Stomach (tissue), 4 donors: ENCODE results near the gene KLHL29.

Experiments used
- EP300 ChIP-seq: sonication (generic); formaldehyde crosslinking; IDR thresholded peaks from one replicate; pipeline ENCODE4 v1.6.1; 2017; ENCODE audit warnings: antibody characterized with exemption
- TF ChIP-seq, protein P1 (sequence below), 7 experiments: fragments of 450-650 bp in 4 of 7; fragments of 200-600 bp in 3 of 7; sonication (generic) in 3 of 7; IDR thresholded peaks; one replicate each; pipeline ENCODE4 v1.5.1; 2016 to 2019; ENCODE audit warnings: antibody characterized with exemption in 7 of 7, control low read depth in 2 of 7, mild to moderate bottlenecking in 1 of 7

DNA sequence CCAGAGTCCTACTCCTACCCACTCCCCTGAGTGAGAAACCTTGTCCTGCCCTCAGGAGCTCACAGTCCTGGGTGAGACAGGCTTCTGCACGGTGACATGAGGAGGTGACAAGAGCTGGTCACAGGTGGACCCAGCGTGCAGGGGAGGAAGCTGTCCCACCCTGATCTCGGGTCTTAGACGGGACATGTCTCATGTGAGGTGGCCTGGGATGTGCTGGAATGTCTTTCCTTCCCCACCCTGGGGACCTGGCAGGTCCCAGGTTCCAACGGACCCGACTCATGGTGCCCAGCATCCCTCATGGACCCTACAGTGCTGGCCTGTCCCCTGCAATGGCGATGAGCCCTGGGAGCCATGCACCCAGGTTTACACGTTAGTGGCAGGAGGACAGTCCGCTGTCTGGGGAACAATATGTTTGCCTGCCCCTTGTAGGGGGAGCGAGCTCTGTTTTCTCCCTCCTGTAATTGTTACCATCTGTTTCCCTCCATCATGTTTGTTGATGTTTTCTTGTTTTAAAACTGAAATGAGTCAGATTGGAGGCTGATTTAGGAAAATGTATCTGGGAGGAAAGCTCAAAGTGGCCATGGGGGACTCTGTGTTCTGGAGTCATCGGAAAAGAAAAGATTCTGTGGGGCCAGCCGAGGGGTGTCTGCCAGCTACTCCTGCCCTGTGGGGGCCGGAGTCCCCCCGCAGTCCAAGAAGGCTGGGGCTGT lies 238.1 kb downstream of the KLHL29 start:
- TF ChIP-seq, protein P1, sequence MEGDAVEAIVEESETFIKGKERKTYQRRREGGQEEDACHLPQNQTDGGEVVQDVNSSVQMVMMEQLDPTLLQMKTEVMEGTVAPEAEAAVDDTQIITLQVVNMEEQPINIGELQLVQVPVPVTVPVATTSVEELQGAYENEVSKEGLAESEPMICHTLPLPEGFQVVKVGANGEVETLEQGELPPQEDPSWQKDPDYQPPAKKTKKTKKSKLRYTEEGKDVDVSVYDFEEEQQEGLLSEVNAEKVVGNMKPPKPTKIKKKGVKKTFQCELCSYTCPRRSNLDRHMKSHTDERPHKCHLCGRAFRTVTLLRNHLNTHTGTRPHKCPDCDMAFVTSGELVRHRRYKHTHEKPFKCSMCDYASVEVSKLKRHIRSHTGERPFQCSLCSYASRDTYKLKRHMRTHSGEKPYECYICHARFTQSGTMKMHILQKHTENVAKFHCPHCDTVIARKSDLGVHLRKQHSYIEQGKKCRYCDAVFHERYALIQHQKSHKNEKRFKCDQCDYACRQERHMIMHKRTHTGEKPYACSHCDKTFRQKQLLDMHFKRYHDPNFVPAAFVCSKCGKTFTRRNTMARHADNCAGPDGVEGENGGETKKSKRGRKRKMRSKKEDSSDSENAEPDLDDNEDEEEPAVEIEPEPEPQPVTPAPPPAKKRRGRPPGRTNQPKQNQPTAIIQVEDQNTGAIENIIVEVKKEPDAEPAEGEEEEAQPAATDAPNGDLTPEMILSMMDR (IDR thresholded peaks at IDR 0.05), result no peak
- TF ChIP-seq EP300, result no peak
